ENCODE results near the gene BLOC1S5.
"Not testable (repeated sequence)": the region's sequence is repeated elsewhere in the genome, so short reads cannot be mapped to it uniquely, and the experiment has no call there.

Gene BLOC1S5

DNA sequence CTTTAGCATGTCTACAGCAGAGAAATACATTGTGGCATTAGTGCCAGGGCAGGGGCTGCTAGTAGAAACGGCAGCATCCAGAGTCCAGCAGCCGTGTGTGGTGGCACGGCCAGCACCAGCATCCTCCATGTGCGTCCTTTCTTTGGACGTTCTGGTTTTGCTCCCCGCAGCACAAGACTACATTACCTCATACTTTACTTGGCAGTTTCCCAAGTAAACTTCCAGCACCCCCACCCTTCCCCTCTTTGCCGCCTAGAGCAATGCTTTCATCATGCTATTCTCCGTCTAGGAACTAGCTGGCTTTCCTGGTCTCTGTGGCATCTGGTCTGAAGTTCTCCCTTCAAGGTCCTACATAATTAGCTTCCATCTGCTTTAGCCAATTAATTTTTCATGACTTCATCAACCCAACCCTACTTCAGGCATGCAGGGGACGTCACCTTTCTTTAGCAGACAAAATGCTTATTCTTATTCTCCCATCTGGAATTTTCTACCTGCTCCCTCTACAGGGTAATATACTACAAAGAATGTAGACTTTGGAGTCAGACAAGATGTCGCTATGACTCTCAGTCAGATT lies 67.6 kb downstream of the BLOC1S5 start:
- TF ChIP-seq, protein P1, sequence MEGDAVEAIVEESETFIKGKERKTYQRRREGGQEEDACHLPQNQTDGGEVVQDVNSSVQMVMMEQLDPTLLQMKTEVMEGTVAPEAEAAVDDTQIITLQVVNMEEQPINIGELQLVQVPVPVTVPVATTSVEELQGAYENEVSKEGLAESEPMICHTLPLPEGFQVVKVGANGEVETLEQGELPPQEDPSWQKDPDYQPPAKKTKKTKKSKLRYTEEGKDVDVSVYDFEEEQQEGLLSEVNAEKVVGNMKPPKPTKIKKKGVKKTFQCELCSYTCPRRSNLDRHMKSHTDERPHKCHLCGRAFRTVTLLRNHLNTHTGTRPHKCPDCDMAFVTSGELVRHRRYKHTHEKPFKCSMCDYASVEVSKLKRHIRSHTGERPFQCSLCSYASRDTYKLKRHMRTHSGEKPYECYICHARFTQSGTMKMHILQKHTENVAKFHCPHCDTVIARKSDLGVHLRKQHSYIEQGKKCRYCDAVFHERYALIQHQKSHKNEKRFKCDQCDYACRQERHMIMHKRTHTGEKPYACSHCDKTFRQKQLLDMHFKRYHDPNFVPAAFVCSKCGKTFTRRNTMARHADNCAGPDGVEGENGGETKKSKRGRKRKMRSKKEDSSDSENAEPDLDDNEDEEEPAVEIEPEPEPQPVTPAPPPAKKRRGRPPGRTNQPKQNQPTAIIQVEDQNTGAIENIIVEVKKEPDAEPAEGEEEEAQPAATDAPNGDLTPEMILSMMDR (IDR thresholded peaks at IDR 0.05; ENCODE audit: insufficient read depth, low read depth, low read length, missing control alignments) = no peak
- peak; percentile 79 for DNase-seq (ENCODE audit: low read depth)
- no peak overlapping the region for H3K4me3 ChIP-seq (ENCODE audit: low read length)

DNA sequence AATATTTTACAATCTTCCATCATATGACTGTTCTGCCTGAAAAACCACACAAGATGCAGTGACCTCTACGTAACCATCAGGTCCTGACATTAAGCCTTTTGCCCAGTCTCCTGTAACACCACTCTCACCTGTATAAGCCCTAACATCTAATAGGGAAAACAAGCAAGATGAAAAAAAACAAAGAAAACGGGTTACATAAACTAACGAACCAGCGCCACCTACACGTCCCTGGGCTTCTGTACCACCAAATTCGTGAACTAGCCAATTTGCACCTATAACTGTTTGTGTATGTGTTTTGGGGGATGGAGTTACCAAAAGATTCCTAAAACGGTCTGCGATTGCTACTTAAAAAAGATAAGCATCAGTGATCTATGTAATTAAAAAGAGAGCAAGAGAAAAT lies 70.2 kb downstream of the BLOC1S5 start:
- TF ChIP-seq, protein P1 (IDR thresholded peaks at IDR 0.05; ENCODE audit: insufficient read depth, low read depth, low read length, missing control alignments) = no peak
- DNase-seq (ENCODE audit: low read depth) = no peak
- H3K4me3 ChIP-seq (ENCODE audit: low read length) = no peak overlapping the region

DNA sequence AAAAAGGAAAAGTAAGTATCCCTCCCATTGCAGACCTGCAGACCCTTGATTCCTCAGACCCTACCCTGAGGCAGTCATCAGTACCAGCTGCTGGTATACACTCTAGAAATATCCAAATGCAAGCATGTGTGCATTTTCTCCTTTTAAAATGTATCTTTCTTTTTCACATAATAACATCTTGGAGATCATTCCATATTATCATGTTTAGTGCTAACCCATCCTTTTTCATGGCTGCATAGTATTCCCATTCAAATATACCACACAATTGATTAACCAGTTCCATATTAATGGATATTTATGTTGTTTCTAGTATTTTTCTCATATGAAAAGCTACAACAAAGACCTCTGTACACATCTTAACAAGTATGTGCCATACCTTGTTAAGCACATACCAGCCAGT lies 70.8 kb downstream of the BLOC1S5 start:
- no peak for DNase-seq (ENCODE audit: low read depth)
- TF ChIP-seq, protein P1 (IDR thresholded peaks at IDR 0.05; ENCODE audit: insufficient read depth, low read depth, low read length, missing control alignments) = no peak
- H3K4me3 ChIP-seq (ENCODE audit: low read length) = no peak overlapping the region

DNA sequence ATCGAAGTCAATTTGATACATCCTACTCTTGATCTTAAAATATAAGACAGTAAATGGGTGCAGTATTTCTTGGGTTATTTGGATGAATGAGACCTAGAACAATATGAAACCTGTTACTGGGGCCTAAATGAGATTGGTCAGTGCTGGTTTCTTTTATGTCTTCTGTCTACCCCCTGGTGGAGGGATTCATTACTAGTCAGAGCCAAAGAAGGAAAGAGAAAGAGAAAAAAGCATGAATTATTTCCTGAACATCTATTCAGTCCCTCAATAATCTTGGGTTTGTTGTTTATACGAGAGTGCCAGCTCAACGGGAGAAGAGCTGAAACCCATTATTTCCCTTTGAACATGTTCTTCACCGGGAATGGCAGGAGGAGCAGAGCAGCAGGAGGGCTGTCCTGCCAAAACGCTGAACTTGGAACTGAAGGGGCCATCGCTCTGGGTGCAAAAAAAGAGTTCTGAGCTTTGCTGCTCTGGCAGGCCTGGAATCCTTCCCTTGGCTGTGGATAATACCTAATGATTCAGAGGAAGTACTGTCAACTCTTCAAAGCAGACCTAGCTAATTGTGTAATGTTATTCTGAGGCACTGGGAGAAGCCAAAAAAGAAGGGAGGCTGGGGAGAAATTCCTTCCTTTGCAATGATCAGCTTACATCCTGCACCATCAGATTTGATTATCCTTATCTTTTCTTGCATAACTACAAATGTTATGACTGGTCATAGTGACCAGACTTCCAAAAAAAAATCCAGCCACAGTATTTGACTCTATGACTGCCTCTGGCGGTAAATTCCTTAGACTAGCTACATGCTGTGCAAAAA lies 72.0 kb downstream of the BLOC1S5 start:
- peak; percentile 65 for DNase-seq (ENCODE audit: low read depth)
- TF ChIP-seq, protein P1 (IDR thresholded peaks at IDR 0.05; ENCODE audit: insufficient read depth, low read depth, low read length, missing control alignments) = peak; percentile 4
- H3K4me3 ChIP-seq (ENCODE audit: low read length) = no peak overlapping the region

DNA sequence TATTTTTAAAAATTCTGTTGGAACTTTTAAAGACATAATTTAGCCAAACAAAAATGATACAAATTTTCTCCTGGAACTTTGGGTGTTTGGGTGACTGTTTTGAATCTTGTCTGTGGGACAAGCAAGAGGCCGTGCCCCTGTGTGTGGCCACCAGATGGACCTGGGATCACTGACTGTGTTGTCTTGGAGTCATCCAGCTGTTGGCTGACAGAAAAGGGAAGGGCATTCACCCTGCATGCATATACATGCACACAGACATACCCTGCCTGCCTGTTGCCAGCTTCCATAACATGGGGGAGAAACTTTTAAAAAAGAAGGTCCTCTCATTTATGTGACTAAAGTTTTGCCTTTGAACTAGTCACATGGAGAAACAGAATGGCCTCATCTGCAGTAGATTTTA lies 72.7 kb downstream of the BLOC1S5 start:
- TF ChIP-seq, protein P1 (IDR thresholded peaks at IDR 0.05; ENCODE audit: insufficient read depth, low read depth, low read length, missing control alignments) = no peak
- peak; percentile 55 for DNase-seq (ENCODE audit: low read depth)
- no peak overlapping the region for H3K4me3 ChIP-seq (ENCODE audit: low read length)

DNA sequence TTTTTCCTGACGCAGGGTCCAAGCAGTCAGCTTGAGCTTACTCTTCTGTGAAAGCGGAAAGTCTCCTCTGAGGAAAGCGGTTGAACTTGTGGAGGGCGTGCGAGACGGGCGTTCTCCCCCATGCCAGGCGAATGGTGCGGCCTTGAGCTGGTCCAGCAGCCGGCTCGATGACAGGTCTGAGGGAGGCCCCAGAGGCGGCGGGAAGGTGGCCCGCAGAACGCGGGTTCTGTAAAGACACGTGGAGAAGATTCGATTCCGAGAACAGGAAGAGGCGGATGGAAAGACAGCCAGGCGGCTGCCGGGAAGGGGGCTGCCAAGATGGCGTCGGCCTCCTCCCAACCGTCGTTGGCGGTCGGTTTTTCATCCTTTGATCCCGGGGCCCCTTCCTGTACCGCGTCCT lies 78.0 kb downstream of the BLOC1S5 start:
- TF ChIP-seq, protein P1 (IDR thresholded peaks at IDR 0.05; ENCODE audit: insufficient read depth, low read depth, low read length, missing control alignments) = no peak
- H3K4me3 ChIP-seq (ENCODE audit: low read length) = no peak overlapping the region
- DNase-seq (ENCODE audit: low read depth) = no peak

DNA sequence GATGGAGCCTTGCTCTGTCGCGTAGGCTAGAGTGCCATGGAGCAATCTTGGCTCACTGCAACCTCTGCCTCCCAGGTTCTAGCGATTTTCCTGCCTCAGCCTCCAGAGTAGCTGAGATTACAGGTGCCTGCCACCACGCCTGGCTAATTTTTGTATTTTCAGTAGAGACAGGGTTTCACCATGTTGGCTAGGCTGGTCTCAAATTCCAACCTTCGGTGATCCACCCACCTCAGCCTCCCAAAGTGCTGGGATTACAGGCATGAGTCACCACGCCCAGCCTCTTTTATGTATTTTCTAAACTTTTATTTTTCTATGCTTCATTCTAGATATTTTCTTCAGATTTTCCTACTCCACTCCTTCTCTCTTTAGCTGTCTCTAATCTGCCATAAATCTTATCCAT lies 80.2 kb downstream of the BLOC1S5 start:
- DNase-seq (ENCODE audit: low read depth); H3K4me3 ChIP-seq (ENCODE audit: low read length): not testable (repeated sequence)
